Kidney epithelial cell (primary cell): ENCODE data around the gene MORN4. TPM values are rescaled to one million over a fixed set of nuclear protein-coding genes. Genes with fewer than 3 reads are reported as not detected.

Source experiments
- DNase-seq: peaks from one replicate; pipeline ENCODE4 v3.0.0-alpha.2; 2010; ENCODE audit warnings: low read depth
- H3K27me3 ChIP-seq: 2 replicates; pipeline ENCODE4 v1.6.0; 2011; ENCODE audit warnings: low read length; ENCODE audit not compliant: control insufficient read depth, insufficient read depth
- H3K36me3 ChIP-seq: 2 replicates; pipeline ENCODE4 v1.5.1; 2011; ENCODE audit warnings: low read length; ENCODE audit not compliant: control insufficient read depth, insufficient read depth
- H3K4me3 ChIP-seq: 2 replicates; pipeline ENCODE4 v1.5.1; 2011; ENCODE audit warnings: low read depth, mild to moderate bottlenecking, control low read depth, low read length
- CTCF ChIP-seq: IDR thresholded peaks from 2 replicates; pipeline ENCODE4 v1.5.1; 2011; ENCODE audit warnings: mild to moderate bottlenecking, moderate library complexity, low read length, control low read depth, inconsistent platforms; ENCODE audit not compliant: insufficient read depth, poor library complexity, severe bottlenecking
- total RNA-seq: library from RNA; depleted of rRNA; stranded (reverse); fragments of >200 nt; gene quantifications from 2 replicates; pipeline ENCODE4 v1.2.3, GENCODE V29; 2015

Gene MORN4
- total RNA-seq, 1 donor from 2014 or later = 12.4 TPM

DNA sequence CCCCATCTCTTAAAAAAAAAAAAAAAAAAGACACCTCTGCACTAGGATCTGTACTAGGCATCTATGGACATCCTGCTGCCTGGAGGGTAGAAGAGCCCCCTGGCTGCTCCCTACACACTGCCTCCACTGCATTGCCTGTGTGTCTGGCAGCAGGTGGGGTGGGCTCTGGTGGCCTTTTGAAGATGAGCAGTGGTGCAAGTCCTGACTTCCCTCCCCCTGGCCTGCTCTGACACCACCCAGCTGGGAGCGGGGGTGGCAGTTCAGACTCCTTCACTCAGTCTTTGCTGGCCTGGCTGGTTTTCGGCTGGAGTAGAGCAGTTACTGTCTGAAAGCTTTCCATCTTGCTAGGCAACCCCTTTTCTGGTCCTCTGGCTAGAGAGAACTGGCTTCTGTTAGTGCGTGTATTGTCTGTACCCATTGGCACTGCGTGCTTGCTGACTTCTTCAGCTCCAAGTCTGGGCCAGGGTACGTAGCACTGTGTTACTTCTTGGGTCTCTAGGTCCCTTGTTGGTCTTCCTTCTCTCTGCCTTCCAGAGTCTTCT, 26.1 kb downstream of the MORN4 start:
- H3K27me3 ChIP-seq = no peaks in the 10 kb centered on the region
- no peak for TF ChIP-seq CTCF
- no peak for DNase-seq

GRCh38 chr10:97601268-97602215, 31.8 kb downstream of the MORN4 start:
- TF ChIP-seq CTCF = no peak
- no peak overlapping the region for H3K4me3 ChIP-seq
- H3K36me3 ChIP-seq = no peaks in the 10 kb centered on the region
- DNase-seq = no peak
- H3K27me3 ChIP-seq = no peaks in the 10 kb centered on the region

More for the DNA sequence above, 26.1 kb downstream of the MORN4 start:
- Histone ChIP-seq H3K4me3 (no peak overlapping the region), H3K36me3 (no peaks in the 10 kb centered on the region)

- no peak for DNase-seq
- H3K36me3 ChIP-seq = no peaks in the 10 kb centered on the region
- no peak overlapping the region for H3K4me3 ChIP-seq
- no peaks in the 10 kb centered on the region for H3K27me3 ChIP-seq
- TF ChIP-seq CTCF = no peak
These were observed 32.7 kb downstream of the MORN4 start for GRCh38 chr10:97600616-97601015.

GRCh38 chr10:97599272-97599619, 34.1 kb downstream of the MORN4 start:
- TF ChIP-seq CTCF = no peak
- H3K36me3 ChIP-seq = no peaks in the 10 kb centered on the region
- no peak for DNase-seq

GRCh38 chr10:97598407-97599271, 34.7 kb downstream of the MORN4 start:
- Histone ChIP-seq H3K27me3 (no peaks in the 10 kb centered on the region), H3K36me3 (no peaks in the 10 kb centered on the region), H3K4me3 (no peak overlapping the region)
- no peak for TF ChIP-seq CTCF
- no peak for DNase-seq

More at GRCh38 chr10:97599272-97599619, 34.1 kb downstream of the MORN4 start:
- Histone ChIP-seq H3K4me3 (no peak overlapping the region), H3K27me3 (no peaks in the 10 kb centered on the region)
